ENCODE measurements around the gene KRTAP26-1.

KRTAP26-1 gene

DNA sequence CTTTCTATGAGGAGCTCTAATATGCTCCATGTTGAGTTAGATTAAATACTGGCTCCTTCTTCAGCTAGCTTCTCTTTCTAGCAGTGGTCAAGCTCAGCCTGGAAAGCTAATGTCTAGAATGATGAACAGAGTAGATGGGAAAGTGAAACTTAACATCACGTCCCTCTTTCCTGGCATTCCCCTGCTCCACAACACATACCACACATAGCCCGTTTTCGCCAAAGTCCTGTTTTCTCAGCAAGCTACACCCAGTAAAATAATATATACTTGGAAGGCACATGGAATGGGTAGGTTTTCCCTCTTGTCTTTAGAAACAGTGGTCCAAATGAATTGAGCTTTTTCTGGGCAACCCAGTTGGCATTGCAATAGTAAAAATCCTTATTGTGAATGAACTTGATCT is 13.6 kb upstream of the KRTAP26-1 start:
- H3K4me3 ChIP-seq (ENCODE audit: low read length, poor library complexity, severe bottlenecking), result no peak overlapping the region
- no peaks in the 10 kb centered on the region for H3K27me3 ChIP-seq (ENCODE audit: insufficient read depth, low read length, poor library complexity, severe bottlenecking)
- no peak overlapping the region for H3K9ac ChIP-seq (ENCODE audit: low read depth, low read length, poor library complexity, severe bottlenecking)
- no peaks in the 10 kb centered on the region for H3K4me1 ChIP-seq (ENCODE audit: insufficient read depth, low read length, poor library complexity, severe bottlenecking)
- H3F3A ChIP-seq (ENCODE audit: low read depth), result no peaks in the 10 kb centered on the region
- H4K20me1 ChIP-seq (ENCODE audit: insufficient read depth, low read length, poor library complexity, severe bottlenecking), result no peaks in the 10 kb centered on the region
- no peaks in the 10 kb centered on the region for H3K9me2 ChIP-seq (replicated peaks; ENCODE audit: low read depth, low read length)
- no peaks in the 10 kb centered on the region for H3K79me2 ChIP-seq (ENCODE audit: insufficient read depth, low read length)
- no peak overlapping the region for H3K4me2 ChIP-seq (ENCODE audit: low read depth, low read length, poor library complexity, severe bottlenecking)
- no peaks in the 10 kb centered on the region for H3K9me3 ChIP-seq (ENCODE audit: insufficient read depth, low read depth, low read length)
- TF ChIP-seq EZH2phosphoT487 (IDR thresholded peaks at IDR 0.05; ENCODE audit: borderline replicate concordance), result no peak
- TF ChIP-seq, protein P1, sequence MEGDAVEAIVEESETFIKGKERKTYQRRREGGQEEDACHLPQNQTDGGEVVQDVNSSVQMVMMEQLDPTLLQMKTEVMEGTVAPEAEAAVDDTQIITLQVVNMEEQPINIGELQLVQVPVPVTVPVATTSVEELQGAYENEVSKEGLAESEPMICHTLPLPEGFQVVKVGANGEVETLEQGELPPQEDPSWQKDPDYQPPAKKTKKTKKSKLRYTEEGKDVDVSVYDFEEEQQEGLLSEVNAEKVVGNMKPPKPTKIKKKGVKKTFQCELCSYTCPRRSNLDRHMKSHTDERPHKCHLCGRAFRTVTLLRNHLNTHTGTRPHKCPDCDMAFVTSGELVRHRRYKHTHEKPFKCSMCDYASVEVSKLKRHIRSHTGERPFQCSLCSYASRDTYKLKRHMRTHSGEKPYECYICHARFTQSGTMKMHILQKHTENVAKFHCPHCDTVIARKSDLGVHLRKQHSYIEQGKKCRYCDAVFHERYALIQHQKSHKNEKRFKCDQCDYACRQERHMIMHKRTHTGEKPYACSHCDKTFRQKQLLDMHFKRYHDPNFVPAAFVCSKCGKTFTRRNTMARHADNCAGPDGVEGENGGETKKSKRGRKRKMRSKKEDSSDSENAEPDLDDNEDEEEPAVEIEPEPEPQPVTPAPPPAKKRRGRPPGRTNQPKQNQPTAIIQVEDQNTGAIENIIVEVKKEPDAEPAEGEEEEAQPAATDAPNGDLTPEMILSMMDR (conservative IDR thresholded peaks at IDR 0.05; ENCODE audit: low read length), result no peak
- no peak overlapping the region for H2AFZ ChIP-seq (ENCODE audit: low read length)
- no peaks in the 10 kb centered on the region for H3K36me3 ChIP-seq (ENCODE audit: insufficient read depth, low read length)

DNA sequence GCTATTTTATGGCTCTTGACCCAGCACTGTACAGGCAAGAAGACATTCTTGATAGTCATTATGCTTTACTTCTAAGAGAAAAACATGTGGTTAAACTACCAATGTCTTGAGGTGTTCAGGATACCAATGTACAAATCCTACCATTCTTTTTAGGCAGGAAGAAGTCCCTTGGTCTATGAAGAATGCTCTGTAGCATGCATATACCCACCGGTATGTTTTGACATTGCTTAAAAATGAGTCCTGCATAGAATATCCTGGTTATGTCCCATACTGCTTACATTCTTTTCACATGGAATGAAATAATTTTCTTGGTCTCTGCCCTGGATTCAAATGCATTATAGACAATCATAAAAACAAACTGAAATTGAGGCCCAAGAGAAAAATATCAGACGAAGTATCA is 12.6 kb upstream of the KRTAP26-1 start:
- no peaks in the 10 kb centered on the region for H3K27me3 ChIP-seq (ENCODE audit: insufficient read depth, low read length, poor library complexity, severe bottlenecking)
- H3K79me2 ChIP-seq (ENCODE audit: insufficient read depth, low read length), result no peaks in the 10 kb centered on the region
- H3F3A ChIP-seq (ENCODE audit: low read depth), result no peaks in the 10 kb centered on the region
- H3K36me3 ChIP-seq (ENCODE audit: insufficient read depth, low read length), result no peaks in the 10 kb centered on the region
- no peaks in the 10 kb centered on the region for H4K20me1 ChIP-seq (ENCODE audit: insufficient read depth, low read length, poor library complexity, severe bottlenecking)
- no peak overlapping the region for H3K4me3 ChIP-seq (ENCODE audit: low read length, poor library complexity, severe bottlenecking)
- TF ChIP-seq EZH2phosphoT487 (IDR thresholded peaks at IDR 0.05; ENCODE audit: borderline replicate concordance), result no peak
- TF ChIP-seq, protein P1 (conservative IDR thresholded peaks at IDR 0.05; ENCODE audit: low read length), result no peak
- H3K4me1 ChIP-seq (ENCODE audit: insufficient read depth, low read length, poor library complexity, severe bottlenecking), result no peaks in the 10 kb centered on the region
- H2AFZ ChIP-seq (ENCODE audit: low read length), result no peak overlapping the region
- no peak overlapping the region for H3K9ac ChIP-seq (ENCODE audit: low read depth, low read length, poor library complexity, severe bottlenecking)
- H3K9me2 ChIP-seq (replicated peaks; ENCODE audit: low read depth, low read length), result no peaks in the 10 kb centered on the region
- no peaks in the 10 kb centered on the region for H3K9me3 ChIP-seq (ENCODE audit: insufficient read depth, low read depth, low read length)
- H3K4me2 ChIP-seq (ENCODE audit: low read depth, low read length, poor library complexity, severe bottlenecking), result no peak overlapping the region

DNA sequence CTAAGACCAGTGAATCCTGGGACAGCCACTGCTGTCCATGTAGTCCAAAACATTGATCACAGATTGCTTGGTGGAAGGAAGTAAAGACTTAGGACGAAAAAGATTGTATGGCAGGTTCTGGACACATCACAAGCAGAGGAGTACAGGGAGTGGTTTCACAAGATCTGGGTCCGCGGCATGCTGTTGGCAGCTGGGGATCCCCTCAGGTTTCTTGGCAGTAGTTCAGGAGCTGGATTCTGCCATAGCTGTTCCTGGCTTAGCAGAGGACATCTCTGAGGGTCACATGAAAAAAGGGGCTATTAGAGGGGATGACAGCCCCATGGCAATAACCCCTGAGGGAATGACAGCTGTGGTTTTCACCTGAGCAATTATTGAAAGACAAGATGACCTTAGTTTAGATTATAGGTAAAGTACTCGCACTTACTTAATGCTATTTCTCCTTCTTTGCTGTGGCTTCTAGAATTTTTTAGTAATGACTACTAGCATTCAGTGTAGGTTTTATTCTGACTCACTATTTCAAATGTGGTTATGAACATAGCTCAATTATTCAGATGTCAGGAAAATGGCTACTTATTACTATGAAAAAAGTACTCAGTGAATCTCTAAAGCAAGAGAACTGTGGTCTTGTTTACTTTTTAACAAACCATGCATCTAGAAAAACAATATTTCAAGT is 9.2 kb upstream of the KRTAP26-1 start:
- H3K9me2 ChIP-seq (replicated peaks; ENCODE audit: low read depth, low read length), result no peaks in the 10 kb centered on the region
- no peaks in the 10 kb centered on the region for H3K79me2 ChIP-seq (ENCODE audit: insufficient read depth, low read length)
- no peak overlapping the region for H2AFZ ChIP-seq (ENCODE audit: low read length)
- no peaks in the 10 kb centered on the region for H3K27me3 ChIP-seq (ENCODE audit: insufficient read depth, low read length, poor library complexity, severe bottlenecking)
- H3K9ac ChIP-seq (ENCODE audit: low read depth, low read length, poor library complexity, severe bottlenecking), result no peak overlapping the region
- no peaks in the 10 kb centered on the region for H4K20me1 ChIP-seq (ENCODE audit: insufficient read depth, low read length, poor library complexity, severe bottlenecking)
- H3K36me3 ChIP-seq (ENCODE audit: insufficient read depth, low read length), result no peaks in the 10 kb centered on the region
- H3K4me2 ChIP-seq (ENCODE audit: low read depth, low read length, poor library complexity, severe bottlenecking), result no peak overlapping the region
- H3K4me3 ChIP-seq (ENCODE audit: low read length, poor library complexity, severe bottlenecking), result no peak overlapping the region
- no peak for TF ChIP-seq EZH2phosphoT487 (IDR thresholded peaks at IDR 0.05; ENCODE audit: borderline replicate concordance)
- TF ChIP-seq, protein P1 (conservative IDR thresholded peaks at IDR 0.05; ENCODE audit: low read length), result no peak
- peaks cover 3% of the 10 kb centered on the region; the same call in 1 of the 2 replicates for H3K9me3 ChIP-seq (ENCODE audit: insufficient read depth, low read depth, low read length)
- H3F3A ChIP-seq (ENCODE audit: low read depth), result no peaks in the 10 kb centered on the region
- no peaks in the 10 kb centered on the region for H3K4me1 ChIP-seq (ENCODE audit: insufficient read depth, low read length, poor library complexity, severe bottlenecking)
